ENCODE measurements around the gene PSD4. TPM values are rescaled to one million over a fixed set of nuclear protein-coding genes. Genes with fewer than 3 reads are reported as not detected.

The PSD4 gene
- total RNA-seq, 2 donors from 2014 or later, result 5.2 to 13.3 TPM

DNA sequence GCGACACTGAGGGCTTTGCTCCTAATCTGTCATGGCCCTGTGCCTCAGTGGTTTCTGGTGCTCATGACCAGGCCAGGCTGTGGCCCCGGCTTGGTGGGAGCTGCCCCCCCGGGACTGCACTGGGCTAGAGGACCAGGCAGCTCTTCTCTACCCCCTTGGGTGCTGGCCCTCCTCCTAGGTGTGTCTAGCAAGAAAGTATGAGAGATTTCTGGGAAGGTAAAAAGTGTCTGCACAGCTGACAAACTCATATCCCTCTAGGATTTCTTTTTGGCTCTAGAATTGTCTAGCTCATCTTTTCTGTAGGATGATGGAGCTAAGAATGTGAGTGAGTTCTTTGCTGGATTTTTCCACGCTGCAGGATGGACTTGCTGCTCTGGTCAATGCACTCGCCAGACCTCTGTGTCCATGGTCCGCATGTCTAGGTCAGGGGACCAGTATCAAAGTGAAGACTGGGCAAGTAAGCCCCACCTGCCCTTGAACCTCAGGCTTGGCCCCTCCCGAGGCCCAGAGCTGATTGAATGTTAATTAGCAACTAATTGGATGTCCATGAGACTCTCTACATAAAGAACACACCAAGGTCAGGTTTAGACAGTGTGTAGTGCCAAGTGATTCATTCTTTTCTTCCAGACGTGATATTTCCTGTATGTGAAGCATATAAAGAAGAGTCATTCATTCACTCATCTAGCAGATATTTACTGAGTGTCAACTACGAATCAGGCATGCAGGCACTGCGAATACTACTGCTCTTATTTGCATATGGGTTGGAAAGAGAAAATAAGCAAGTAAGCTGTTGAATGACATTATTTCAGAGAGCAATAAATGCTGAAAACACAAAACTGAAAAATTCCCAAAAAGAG, 15.6 kb upstream of the PSD4 start:
- peak overlapping the region; percentile 54 for H3K4me3 Mint-ChIP-seq
- peaks cover 26% of the 10 kb centered on the region for H3K27me3 Mint-ChIP-seq (ENCODE audit: insufficient read depth)
- Histone ChIP-seq H3K27me3 (ENCODE audit: control insufficient read depth, insufficient read depth, low read length, poor library complexity, severe bottlenecking) (peaks cover 9% of the 10 kb centered on the region), H3K4me1 (ENCODE audit: control insufficient read depth, insufficient read depth, low read length) (no peaks in the 10 kb centered on the region), H3K36me3 (ENCODE audit: control insufficient read depth, insufficient read depth, low read length) (no peaks in the 10 kb centered on the region), H3K27ac (ENCODE audit: low read depth, low read length) (no peak overlapping the region), H3K9me3 (ENCODE audit: control insufficient read depth, low read length) (no peaks in the 10 kb centered on the region), H3K4me3 (ENCODE audit: low read length) (peak overlapping the region; percentile 75), H3K9ac (ENCODE audit: extremely low read depth, low read length, poor library complexity, severe bottlenecking) (no peak overlapping the region)
- peaks cover 17% of the 10 kb centered on the region for H3K4me1 Mint-ChIP-seq
- DNase-seq, result no peak
- no peak overlapping the region for H3K27ac Mint-ChIP-seq
- H3K9me3 Mint-ChIP-seq, result no peaks in the 10 kb centered on the region
- 76 to 92% methylated on average over 6 to 10 of the region's 10 CpGs for WGBS, 2 experiments (ENCODE audit: insufficient coverage in 1 of 2, insufficient read length in 1 of 2)
- TF ChIP-seq, protein P1, sequence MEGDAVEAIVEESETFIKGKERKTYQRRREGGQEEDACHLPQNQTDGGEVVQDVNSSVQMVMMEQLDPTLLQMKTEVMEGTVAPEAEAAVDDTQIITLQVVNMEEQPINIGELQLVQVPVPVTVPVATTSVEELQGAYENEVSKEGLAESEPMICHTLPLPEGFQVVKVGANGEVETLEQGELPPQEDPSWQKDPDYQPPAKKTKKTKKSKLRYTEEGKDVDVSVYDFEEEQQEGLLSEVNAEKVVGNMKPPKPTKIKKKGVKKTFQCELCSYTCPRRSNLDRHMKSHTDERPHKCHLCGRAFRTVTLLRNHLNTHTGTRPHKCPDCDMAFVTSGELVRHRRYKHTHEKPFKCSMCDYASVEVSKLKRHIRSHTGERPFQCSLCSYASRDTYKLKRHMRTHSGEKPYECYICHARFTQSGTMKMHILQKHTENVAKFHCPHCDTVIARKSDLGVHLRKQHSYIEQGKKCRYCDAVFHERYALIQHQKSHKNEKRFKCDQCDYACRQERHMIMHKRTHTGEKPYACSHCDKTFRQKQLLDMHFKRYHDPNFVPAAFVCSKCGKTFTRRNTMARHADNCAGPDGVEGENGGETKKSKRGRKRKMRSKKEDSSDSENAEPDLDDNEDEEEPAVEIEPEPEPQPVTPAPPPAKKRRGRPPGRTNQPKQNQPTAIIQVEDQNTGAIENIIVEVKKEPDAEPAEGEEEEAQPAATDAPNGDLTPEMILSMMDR (conservative IDR thresholded peaks at IDR 0.05), result no peak
- H3K36me3 Mint-ChIP-seq (ENCODE audit: low read depth), result no peaks in the 10 kb centered on the region

DNA sequence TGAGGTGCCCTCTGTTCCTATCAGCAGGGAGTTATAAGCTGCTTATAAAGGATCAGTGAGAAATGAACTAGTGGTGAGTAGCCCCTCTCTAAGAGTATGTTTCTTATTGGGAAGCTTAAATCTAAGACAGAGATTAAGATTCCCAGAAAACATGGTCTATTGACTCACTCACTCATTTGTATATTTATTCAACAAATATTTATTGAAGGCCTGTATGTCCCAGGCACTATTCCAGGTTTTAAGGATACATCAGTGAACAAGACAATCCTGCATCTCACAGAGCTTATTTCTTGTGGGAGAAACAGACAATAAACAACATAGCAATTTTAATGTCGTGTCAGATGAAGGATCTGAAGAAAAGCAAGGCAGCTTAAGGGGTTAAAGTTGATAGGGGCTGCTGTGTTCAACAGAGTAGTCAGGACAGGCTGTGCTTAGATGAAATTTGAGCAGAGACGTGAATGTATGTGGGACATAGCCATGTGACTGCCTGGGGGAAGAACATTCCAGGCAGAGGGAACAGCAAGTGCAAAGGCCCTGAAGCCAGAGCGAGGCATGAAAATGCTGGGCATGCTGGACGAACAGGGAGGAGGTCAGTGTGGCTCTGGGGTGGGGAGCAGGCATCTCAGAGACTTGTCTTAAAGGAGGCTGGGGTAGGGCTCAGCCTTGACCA, 14.8 kb upstream of the PSD4 start:
- no peak overlapping the region for H3K4me3 ChIP-seq (ENCODE audit: low read length)
- no peak for DNase-seq
- no peaks in the 10 kb centered on the region for H3K36me3 ChIP-seq (ENCODE audit: control insufficient read depth, insufficient read depth, low read length)
- 90% methylated on average over 3 to 4 of the region's 4 CpGs for WGBS, 2 experiments (ENCODE audit: insufficient coverage in 1 of 2, insufficient read length in 1 of 2)
- Mint-ChIP-seq H3K27me3 (ENCODE audit: insufficient read depth) (peaks cover 26% of the 10 kb centered on the region), H3K4me1 (peaks cover 17% of the 10 kb centered on the region), H3K27ac (no peak overlapping the region), H3K4me3 (no peak overlapping the region), H3K36me3 (ENCODE audit: low read depth) (no peaks in the 10 kb centered on the region), H3K9me3 (no peaks in the 10 kb centered on the region)
- H3K9me3 ChIP-seq (ENCODE audit: control insufficient read depth, low read length), result no peaks in the 10 kb centered on the region
- H3K9ac ChIP-seq (ENCODE audit: extremely low read depth, low read length, poor library complexity, severe bottlenecking), result no peak overlapping the region
- TF ChIP-seq, protein P1 (conservative IDR thresholded peaks at IDR 0.05), result no peak
- peaks cover 9% of the 10 kb centered on the region for H3K27me3 ChIP-seq (ENCODE audit: control insufficient read depth, insufficient read depth, low read length, poor library complexity, severe bottlenecking)
- no peak overlapping the region for H3K27ac ChIP-seq (ENCODE audit: low read depth, low read length)
- H3K4me1 ChIP-seq (ENCODE audit: control insufficient read depth, insufficient read depth, low read length), result no peaks in the 10 kb centered on the region

GRCh38 chr2:113160248-113160647, 13.5 kb upstream of the PSD4 start:
- H3K9me3 Mint-ChIP-seq, result no peaks in the 10 kb centered on the region
- H3K4me1 Mint-ChIP-seq, result peaks cover 17% of the 10 kb centered on the region
- no peaks in the 10 kb centered on the region for H3K9me3 ChIP-seq (ENCODE audit: control insufficient read depth, low read length)
- H3K27ac Mint-ChIP-seq, result no peak overlapping the region
- no peak overlapping the region for H3K4me3 Mint-ChIP-seq
- H3K36me3 Mint-ChIP-seq (ENCODE audit: low read depth), result no peaks in the 10 kb centered on the region
- peaks cover 9% of the 10 kb centered on the region for H3K27me3 ChIP-seq (ENCODE audit: control insufficient read depth, insufficient read depth, low read length, poor library complexity, severe bottlenecking)
- no peaks in the 10 kb centered on the region for H3K36me3 ChIP-seq (ENCODE audit: control insufficient read depth, insufficient read depth, low read length)
- TF ChIP-seq, protein P1 (conservative IDR thresholded peaks at IDR 0.05), result no peak
- H3K4me3 ChIP-seq (ENCODE audit: low read length), result no peak overlapping the region
- H3K9ac ChIP-seq (ENCODE audit: extremely low read depth, low read length, poor library complexity, severe bottlenecking), result no peak overlapping the region
- WGBS, 2 experiments (ENCODE audit: insufficient coverage in 1 of 2, insufficient read length in 1 of 2), result 86% methylated on average over 1 of the region's 1 CpG; no CpG with 5 or more reads in 1 of the 2 experiments
- H3K4me1 ChIP-seq (ENCODE audit: control insufficient read depth, insufficient read depth, low read length), result no peaks in the 10 kb centered on the region
- DNase-seq, result no peak
- no peak overlapping the region for H3K27ac ChIP-seq (ENCODE audit: low read depth, low read length)
- H3K27me3 Mint-ChIP-seq (ENCODE audit: insufficient read depth), result peaks cover 17% of the 10 kb centered on the region
